Breast epithelium (tissue), 4 donors: Measurements from ENCODE around the gene ASMT. TPM values are rescaled to one million over a fixed set of nuclear protein-coding genes. Genes with fewer than 3 reads are reported as not detected.
"Not testable (repeated sequence)": the region's sequence is repeated elsewhere in the genome, so short reads cannot be mapped to it uniquely, and the experiment has no call there.

Source experiments
- DNase-seq, 2 donors: peaks; one replicate each; pipeline ENCODE4 v3.0.0-alpha.2; 2019; ENCODE audit warnings: low spot score in 2 of 2
- H3K27ac ChIP-seq, 2 donors: fragments of 200-600 bp; sonication (generic) in 1 of 2; one replicate each; pipeline ENCODE4 v1.5.1; 2016 to 2019; ENCODE audit warnings: mild to moderate bottlenecking in 1 of 2
- H3K27me3 ChIP-seq, 2 donors: fragments of 200-600 bp; sonication (generic) in 1 of 2; one replicate each; pipeline versions ENCODE4 v1.5.1 to v1.6.0; 2017 to 2019; ENCODE audit warnings: control low read depth in 1 of 2, mild to moderate bottlenecking in 1 of 2
- H3K36me3 ChIP-seq: fragments of 200-600 bp; one replicate; pipeline ENCODE4 v1.5.1; 2019
- H3K4me1 ChIP-seq, 2 donors: fragments of 200-600 bp; sonication (generic); one replicate each; pipeline ENCODE4 v1.5.1; 2016 to 2019; ENCODE audit warnings: control low read depth in 1 of 2
- H3K4me3 ChIP-seq, 3 donors: fragments of 200-600 bp; sonication (generic); 1 replicate in 2 of 3; 2 replicates in 1 of 3; pipeline ENCODE4 v1.5.1; 2016 to 2019; ENCODE audit warnings: mild to moderate bottlenecking in 3 of 3, moderate library complexity in 2 of 3
- H3K9me3 ChIP-seq, 2 donors: fragments of 200-600 bp; sonication (generic) in 1 of 2; one replicate each; pipeline ENCODE4 v1.5.1; 2016 to 2019; ENCODE audit warnings: control low read depth in 1 of 2
- POLR2A ChIP-seq: fragments of 450-650 bp; IDR thresholded peaks from one replicate; pipeline ENCODE4 v1.6.1; 2016; ENCODE audit warnings: antibody characterized with exemption, mild to moderate bottlenecking, moderate library complexity
- POLR2AphosphoS5 ChIP-seq, 3 donors: sonication (generic); formaldehyde crosslinking; IDR thresholded peaks; one replicate each; pipeline ENCODE4 v1.6.1; 2017; ENCODE audit warnings: antibody characterized with exemption in 3 of 3
- intact Hi-C: fragments of 100-400 bp; cut with DNase I; formaldehyde crosslinking; loops from one replicate; pipeline ENCODE4 v1.15.1; 2023; ENCODE audit warnings: low total_unique reads
- total RNA-seq, 3 donors: library from RNA; depleted of rRNA; stranded (reverse); fragments of >200 nt; gene quantifications; one replicate each; pipeline ENCODE4 v1.1.0, GENCODE V29; 2016
- TF ChIP-seq, protein P1 (sequence below), 3 donors: fragments of 450-650 bp; IDR thresholded peaks; one replicate each; pipeline ENCODE4 v1.5.1; 2016 to 2017; ENCODE audit warnings: antibody characterized with exemption in 3 of 3, mild to moderate bottlenecking in 3 of 3, moderate library complexity in 3 of 3

ASMT gene, protein sequence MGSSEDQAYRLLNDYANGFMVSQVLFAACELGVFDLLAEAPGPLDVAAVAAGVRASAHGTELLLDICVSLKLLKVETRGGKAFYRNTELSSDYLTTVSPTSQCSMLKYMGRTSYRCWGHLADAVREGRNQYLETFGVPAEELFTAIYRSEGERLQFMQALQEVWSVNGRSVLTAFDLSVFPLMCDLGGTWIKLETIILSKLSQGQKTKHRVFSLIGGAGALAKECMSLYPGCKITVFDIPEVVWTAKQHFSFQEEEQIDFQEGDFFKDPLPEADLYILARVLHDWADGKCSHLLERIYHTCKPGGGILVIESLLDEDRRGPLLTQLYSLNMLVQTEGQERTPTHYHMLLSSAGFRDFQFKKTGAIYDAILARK
- not detected for total RNA-seq

DNA sequence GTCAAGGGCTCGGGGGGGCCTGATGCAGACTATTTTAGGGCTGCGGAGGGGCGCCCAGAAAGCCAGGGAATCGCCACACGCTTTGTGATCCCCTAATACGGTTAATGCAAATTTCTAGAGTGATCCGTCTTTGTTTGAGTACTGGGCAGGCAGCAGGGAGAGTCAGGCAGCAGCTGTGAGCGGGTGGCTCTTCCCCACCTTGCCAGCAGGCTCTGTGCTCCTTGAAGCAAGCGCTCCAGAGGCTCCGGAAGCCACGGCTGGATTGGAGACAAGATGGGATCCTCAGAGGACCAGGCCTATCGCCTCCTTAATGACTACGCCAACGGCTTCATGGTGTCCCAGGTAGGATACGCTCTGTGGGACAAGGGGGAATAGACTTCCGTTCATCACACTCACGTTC lies at the start of gene ASMT:
TSS of gene ASMT (plus strand) at position 133 of the 400 bp plus-strand sequence. CDS start at position 274, 141 bp downstream.
- no peaks in the 10 kb centered on the region for H3K36me3 ChIP-seq
- no peak for DNase-seq
- no peaks in the 10 kb centered on the region for H3K9me3 ChIP-seq
- H3K27me3 ChIP-seq: no peaks in the 10 kb centered on the region
- H3K4me1 ChIP-seq: no peaks in the 10 kb centered on the region
- H3K27ac ChIP-seq: no peak within 1 kb of the TSS
- no peak within 1 kb of the TSS for H3K4me3 ChIP-seq
- TF ChIP-seq, protein P1, sequence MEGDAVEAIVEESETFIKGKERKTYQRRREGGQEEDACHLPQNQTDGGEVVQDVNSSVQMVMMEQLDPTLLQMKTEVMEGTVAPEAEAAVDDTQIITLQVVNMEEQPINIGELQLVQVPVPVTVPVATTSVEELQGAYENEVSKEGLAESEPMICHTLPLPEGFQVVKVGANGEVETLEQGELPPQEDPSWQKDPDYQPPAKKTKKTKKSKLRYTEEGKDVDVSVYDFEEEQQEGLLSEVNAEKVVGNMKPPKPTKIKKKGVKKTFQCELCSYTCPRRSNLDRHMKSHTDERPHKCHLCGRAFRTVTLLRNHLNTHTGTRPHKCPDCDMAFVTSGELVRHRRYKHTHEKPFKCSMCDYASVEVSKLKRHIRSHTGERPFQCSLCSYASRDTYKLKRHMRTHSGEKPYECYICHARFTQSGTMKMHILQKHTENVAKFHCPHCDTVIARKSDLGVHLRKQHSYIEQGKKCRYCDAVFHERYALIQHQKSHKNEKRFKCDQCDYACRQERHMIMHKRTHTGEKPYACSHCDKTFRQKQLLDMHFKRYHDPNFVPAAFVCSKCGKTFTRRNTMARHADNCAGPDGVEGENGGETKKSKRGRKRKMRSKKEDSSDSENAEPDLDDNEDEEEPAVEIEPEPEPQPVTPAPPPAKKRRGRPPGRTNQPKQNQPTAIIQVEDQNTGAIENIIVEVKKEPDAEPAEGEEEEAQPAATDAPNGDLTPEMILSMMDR (IDR thresholded peaks at IDR 0.05): no peak
- TF ChIP-seq POLR2AphosphoS5 (IDR thresholded peaks at IDR 0.05) (no peak), POLR2A (no peak)
- intact Hi-C loops: no loop called here

DNA sequence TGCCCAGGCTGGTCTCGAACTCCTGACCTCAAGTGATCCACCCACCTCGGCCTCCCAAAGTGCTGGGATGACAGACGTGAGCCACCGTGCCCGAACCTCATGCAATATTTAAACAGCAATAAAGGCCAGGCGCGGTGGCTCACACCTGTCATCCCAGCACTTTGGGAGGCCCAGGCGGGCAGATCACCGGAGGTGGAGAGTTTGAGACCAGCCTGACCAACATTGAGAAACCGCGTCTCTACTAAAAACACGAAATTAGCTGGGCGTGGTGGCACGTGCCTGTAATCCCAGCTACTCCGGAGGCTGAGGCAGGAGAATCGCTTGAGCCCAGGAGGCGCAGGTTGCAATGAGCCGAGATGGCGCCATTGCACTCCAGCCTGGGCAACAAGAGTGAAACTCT lies 40.7 kb upstream of the ASMT start:
- H3K4me3 ChIP-seq, H3K36me3 ChIP-seq, H3K27me3 ChIP-seq, H3K4me1 ChIP-seq, H3K27ac ChIP-seq, H3K9me3 ChIP-seq, DNase-seq: not testable (repeated sequence)
- intact Hi-C loops: loop anchor here (10.0 kb wide), 1 partner anchor 329 kb away; no protein-coding TSS in a partner anchor

DNA sequence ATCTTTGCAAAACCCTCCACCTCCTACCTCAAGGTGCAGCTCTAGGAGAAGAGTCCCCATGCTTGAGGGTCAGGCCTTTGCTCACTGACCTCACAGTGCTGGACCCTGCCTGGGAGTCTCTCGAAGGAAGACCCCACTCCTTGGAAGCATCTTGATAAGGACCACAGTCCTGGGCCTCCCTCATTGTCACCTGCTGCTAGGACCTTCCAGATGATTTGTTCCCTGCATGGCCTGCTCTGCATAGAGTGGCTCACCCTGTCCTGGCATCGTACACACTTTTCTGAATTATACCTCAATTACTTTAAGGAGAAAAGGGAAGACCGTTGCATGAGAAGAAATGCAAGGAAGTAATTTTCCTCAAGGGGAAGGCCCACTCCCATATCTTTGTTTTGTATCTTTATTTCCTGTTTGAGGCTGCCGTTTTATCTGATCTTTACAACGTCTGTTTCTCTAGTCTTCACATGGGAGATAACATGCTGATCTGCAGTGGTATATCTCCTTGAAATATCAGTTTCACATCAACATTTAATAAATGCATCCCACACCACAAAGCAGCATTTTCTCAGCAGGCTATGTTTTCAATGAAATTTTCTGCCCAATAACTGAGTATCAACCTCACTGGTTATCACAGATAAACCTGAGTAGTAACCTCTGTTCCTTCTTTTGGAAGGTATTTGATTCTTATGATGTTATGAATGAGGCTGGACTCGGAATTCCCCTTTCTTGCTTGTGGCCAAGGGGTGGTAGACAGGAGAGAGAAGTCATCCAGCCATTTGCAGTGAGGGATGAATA lies 38.5 kb upstream of the ASMT start:
- DNase-seq: no peak
- intact Hi-C loops: loop anchor here (10.0 kb wide), 1 partner anchor 332 kb away; no protein-coding TSS in a partner anchor
- H3K9me3 ChIP-seq: no peaks in the 10 kb centered on the region
- TF ChIP-seq, protein P1 (IDR thresholded peaks at IDR 0.05): no peak
- TF ChIP-seq POLR2AphosphoS5 (IDR thresholded peaks at IDR 0.05) (no peak), POLR2A (no peak)
- H3K4me3 ChIP-seq: no peak overlapping the region
- no peaks in the 10 kb centered on the region for H3K36me3 ChIP-seq
- no peak overlapping the region for H3K27ac ChIP-seq
- no peaks in the 10 kb centered on the region for H3K4me1 ChIP-seq
- H3K27me3 ChIP-seq: no peaks in the 10 kb centered on the region

DNA sequence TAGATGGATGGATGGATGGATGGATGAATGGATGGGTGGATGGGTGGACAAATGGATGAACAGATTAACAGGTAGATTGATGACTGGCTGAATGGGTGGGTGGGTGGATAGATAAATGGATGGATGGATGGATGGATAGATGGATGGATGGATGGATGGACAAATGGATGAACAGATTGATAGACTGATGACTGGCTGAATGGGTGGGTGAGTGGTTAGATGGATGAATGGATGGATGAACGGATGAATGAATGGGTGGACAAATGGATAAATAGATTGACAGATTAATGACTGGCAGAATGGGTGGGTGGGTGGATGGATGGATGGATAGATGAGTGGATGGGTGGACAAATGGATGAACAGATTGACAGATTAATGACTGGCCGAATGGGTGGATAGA lies 37.0 kb upstream of the ASMT start:
- intact Hi-C loops: loop anchor here (10.0 kb wide), 1 partner anchor 333 kb away; no protein-coding TSS in a partner anchor
- Histone ChIP-seq H3K27me3 (no peaks in the 10 kb centered on the region), H3K4me1 (no peaks in the 10 kb centered on the region), H3K9me3 (no peaks in the 10 kb centered on the region), H3K27ac (no peak overlapping the region), H3K4me3 (no peak overlapping the region), H3K36me3 (no peaks in the 10 kb centered on the region)
- DNase-seq: no peak
- TF ChIP-seq POLR2AphosphoS5 (IDR thresholded peaks at IDR 0.05) (no peak), POLR2A (no peak)
- TF ChIP-seq, protein P1 (IDR thresholded peaks at IDR 0.05): no peak

DNA sequence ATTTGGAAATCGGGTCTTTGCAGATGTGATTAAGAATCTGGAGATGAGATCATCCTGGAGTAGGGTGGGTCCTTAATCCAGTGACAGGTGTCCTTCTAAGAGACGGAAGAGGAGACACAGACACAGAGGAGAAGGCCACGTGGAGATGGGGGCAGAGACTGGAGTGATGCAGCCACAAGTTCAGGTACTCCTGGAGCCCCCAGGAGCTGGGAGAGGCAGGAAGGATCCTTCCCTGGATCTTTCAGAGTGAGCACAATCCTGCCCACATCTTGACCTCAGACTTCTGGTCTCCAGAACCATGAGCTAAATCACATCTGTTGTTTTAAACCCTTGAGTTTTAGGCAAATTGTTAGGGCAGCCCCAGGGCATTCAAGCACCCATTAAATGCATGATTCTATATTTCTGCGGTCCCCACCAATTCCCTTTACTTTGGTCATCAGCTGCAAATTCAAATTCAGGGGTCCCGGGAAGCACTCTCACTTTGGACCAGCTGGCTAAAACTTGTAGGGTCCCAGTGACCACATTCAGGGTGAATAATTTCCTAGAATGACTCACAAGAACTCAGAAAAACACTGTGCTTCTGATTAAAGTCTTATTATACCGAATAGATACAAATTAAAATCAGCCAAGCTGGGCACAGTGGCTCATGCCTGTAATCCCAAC lies 36.2 kb upstream of the ASMT start:
- no peaks in the 10 kb centered on the region for H3K4me1 ChIP-seq
- intact Hi-C loops: loop anchor here (10.0 kb wide), 1 partner anchor 334 kb away; no protein-coding TSS in a partner anchor
- H3K4me3 ChIP-seq: no peak overlapping the region
- no peak overlapping the region for H3K27ac ChIP-seq
- no peak for TF ChIP-seq POLR2A
- TF ChIP-seq POLR2AphosphoS5 (IDR thresholded peaks at IDR 0.05): no peak
- TF ChIP-seq, protein P1 (IDR thresholded peaks at IDR 0.05): no peak
- DNase-seq: no peak
- H3K9me3 ChIP-seq: no peaks in the 10 kb centered on the region
- H3K27me3 ChIP-seq: no peaks in the 10 kb centered on the region
- no peaks in the 10 kb centered on the region for H3K36me3 ChIP-seq
